ENCODE measurements around the gene MYO16.

The MYO16 gene

GRCh38 chr13:108667205-108667604 lies 37.8 kb downstream of the MYO16 start:
- no peak for DNase-seq

- DNase-seq: no peak
Observed at GRCh38 chr13:108669381-108669780, 40.0 kb downstream of the MYO16 start.

- DNase-seq: no peak
Observed at GRCh38 chr13:108674346-108674745, 44.9 kb downstream of the MYO16 start.

GRCh38 chr13:108674771-108675170 lies 45.4 kb downstream of the MYO16 start:
- no peak for DNase-seq

- DNase-seq: no peak
Observed at GRCh38 chr13:108676620-108677019, 47.2 kb downstream of the MYO16 start.

GRCh38 chr13:108677806-108678205 lies 48.4 kb downstream of the MYO16 start:
- DNase-seq: no peak

- DNase-seq: no peak
Observed at GRCh38 chr13:108680011-108680410, 50.6 kb downstream of the MYO16 start.

- DNase-seq: no peak
Observed at GRCh38 chr13:108681986-108682575, 52.7 kb downstream of the MYO16 start.

- no peak for DNase-seq
Observed at GRCh38 chr13:108682714-108683113, 53.3 kb downstream of the MYO16 start.

- DNase-seq: no peak
Observed at GRCh38 chr13:108686027-108686426, 56.6 kb downstream of the MYO16 start.

- DNase-seq: no peak
Observed at GRCh38 chr13:108690726-108691125, 61.3 kb downstream of the MYO16 start.

GRCh38 chr13:108700422-108701170 lies 71.2 kb downstream of the MYO16 start:
- no peak for DNase-seq

- DNase-seq: no peak
Observed at GRCh38 chr13:108702171-108702570, 72.8 kb downstream of the MYO16 start.

GRCh38 chr13:108705031-108705430 lies 75.6 kb downstream of the MYO16 start:
- DNase-seq: no peak

GRCh38 chr13:108707584-108707983 lies 78.2 kb downstream of the MYO16 start:
- no peak for DNase-seq

GRCh38 chr13:108708921-108709320 lies 79.5 kb downstream of the MYO16 start:
- DNase-seq: no peak

GRCh38 chr13:108711386-108711785 lies 82.0 kb downstream of the MYO16 start:
- no peak for DNase-seq

GRCh38 chr13:108725471-108725870 lies 96.1 kb downstream of the MYO16 start:
- DNase-seq: no peak

GRCh38 chr13:108728370-108728769 lies 99.0 kb downstream of the MYO16 start:
- no peak for DNase-seq

- DNase-seq: no peak
Observed at GRCh38 chr13:108733022-108733560, 103.7 kb downstream of the MYO16 start.

- DNase-seq: no peak
Observed at GRCh38 chr13:108734676-108735075, 105.3 kb downstream of the MYO16 start.

GRCh38 chr13:108741930-108742329 lies 112.5 kb downstream of the MYO16 start:
- DNase-seq: no peak

GRCh38 chr13:108742701-108743451 lies 113.5 kb downstream of the MYO16 start:
- no peak for DNase-seq

- no peak for DNase-seq
Observed at GRCh38 chr13:108743522-108743921, 114.1 kb downstream of the MYO16 start.
